ENCODE data around the gene KCNT1. TPM values are rescaled to one million over a fixed set of nuclear protein-coding genes. Genes with fewer than 3 reads are reported as not detected.
"Not testable (repeated sequence)": the region's sequence is repeated elsewhere in the genome, so short reads cannot be mapped to it uniquely, and the experiment has no call there.

The KCNT1 gene
- total RNA-seq, 1 experiment from 2014 or later, result not detected

DNA sequence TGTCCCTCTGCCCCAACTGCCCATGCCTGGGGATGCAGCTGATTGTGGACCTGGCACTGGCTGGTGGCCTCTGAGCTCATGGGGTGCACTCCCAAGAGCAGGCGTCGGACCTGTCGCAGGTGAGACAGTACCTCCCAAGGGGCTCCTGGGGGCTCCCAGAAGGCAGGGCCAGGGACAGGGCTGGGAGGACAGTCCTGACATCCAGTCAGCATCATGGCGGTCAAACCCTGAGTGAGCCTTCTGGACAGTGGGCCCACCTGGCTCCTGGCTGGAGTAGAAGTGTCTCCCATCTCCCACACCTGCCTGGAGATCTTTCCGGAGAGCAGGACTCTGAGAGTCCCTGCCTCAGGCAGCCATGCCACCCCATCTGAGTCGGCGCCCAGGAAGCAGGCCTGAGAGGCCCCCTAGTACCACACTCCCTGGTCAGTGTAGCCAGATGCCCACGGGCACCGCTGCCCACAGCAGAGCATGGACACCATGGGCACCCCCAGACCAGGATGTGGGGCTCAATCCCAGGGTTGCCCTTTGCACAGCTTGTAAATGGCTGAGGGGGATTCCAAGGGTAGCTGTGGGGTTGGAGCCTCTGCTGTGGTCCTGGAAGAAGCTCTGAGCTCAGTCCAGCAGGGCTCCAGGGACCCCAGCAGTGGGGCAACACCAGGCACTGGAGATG lies 32.2 kb upstream of the KCNT1 start:
- H3K27ac ChIP-seq (ENCODE audit: low read length), result no peak overlapping the region
- no peaks in the 10 kb centered on the region for H3K79me2 ChIP-seq (ENCODE audit: low read length)
- no peak overlapping the region for H3K4me3 ChIP-seq (ENCODE audit: low read length)
- H4K20me1 ChIP-seq (ENCODE audit: insufficient read depth, low read depth, low read length), result no peaks in the 10 kb centered on the region
- no peak overlapping the region for H3K4me2 ChIP-seq (ENCODE audit: low read depth, low read length, poor library complexity, severe bottlenecking)
- no peak overlapping the region for H2AFZ ChIP-seq (ENCODE audit: low read length)
- H3K27me3 ChIP-seq (ENCODE audit: low read length), result no peaks in the 10 kb centered on the region
- no peak overlapping the region for H3K9ac ChIP-seq (ENCODE audit: low read length)
- no peaks in the 10 kb centered on the region for H3K9me3 ChIP-seq (ENCODE audit: low read length)
- DNase-seq, result no peak
- no peaks in the 10 kb centered on the region for H3K36me3 ChIP-seq (ENCODE audit: insufficient read depth, low read length)
- no peaks in the 10 kb centered on the region for H3K4me1 ChIP-seq (ENCODE audit: low read length)
- no peaks in the 10 kb centered on the region for H3K9me2 ChIP-seq (replicated peaks; ENCODE audit: insufficient read depth, low read length)

- Histone ChIP-seq H3K27me3 (ENCODE audit: low read length) (no peaks in the 10 kb centered on the region), H3K9me2 (replicated peaks; ENCODE audit: insufficient read depth, low read length) (no peaks in the 10 kb centered on the region)
- no peak for DNase-seq
These were observed 31.0 kb upstream of the KCNT1 start for GRCh38 chr9:135670721-135671590.

DNA sequence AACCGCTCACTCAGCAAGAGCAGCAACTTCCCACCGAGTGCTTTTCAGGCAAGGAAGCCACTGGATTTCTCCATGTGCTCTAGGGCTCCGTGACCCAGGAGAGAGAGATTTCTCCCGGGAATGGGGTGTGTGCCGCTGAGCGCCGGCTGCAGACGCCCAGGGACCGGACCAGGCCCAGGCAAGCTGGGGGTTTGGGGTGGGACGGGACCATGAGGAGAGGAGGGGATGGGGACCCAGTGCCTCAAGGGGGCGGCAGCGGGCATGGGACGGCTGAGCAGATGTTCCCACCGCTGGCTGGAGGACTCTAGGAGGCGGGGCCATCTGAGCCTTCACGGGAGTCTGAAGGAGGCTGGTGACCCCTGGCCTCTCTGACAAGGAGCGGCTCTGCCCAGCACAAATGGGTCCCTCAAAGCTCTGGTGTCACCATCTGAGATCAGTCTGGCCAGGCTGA lies 30.4 kb upstream of the KCNT1 start:
- Histone ChIP-seq H3K9me2 (replicated peaks; ENCODE audit: insufficient read depth, low read length) (no peaks in the 10 kb centered on the region), H3K79me2 (ENCODE audit: low read length) (no peaks in the 10 kb centered on the region), H3K4me2 (ENCODE audit: low read depth, low read length, poor library complexity, severe bottlenecking) (no peak overlapping the region), H3K9me3 (ENCODE audit: low read length) (no peaks in the 10 kb centered on the region), H3K27ac (ENCODE audit: low read length) (no peak overlapping the region), H3K4me1 (ENCODE audit: low read length) (no peaks in the 10 kb centered on the region), H3K36me3 (ENCODE audit: insufficient read depth, low read length) (no peaks in the 10 kb centered on the region), H3K9ac (ENCODE audit: low read length) (no peak overlapping the region), H2AFZ (ENCODE audit: low read length) (no peak overlapping the region), H3K27me3 (ENCODE audit: low read length) (no peaks in the 10 kb centered on the region), H4K20me1 (ENCODE audit: insufficient read depth, low read depth, low read length) (no peaks in the 10 kb centered on the region), H3K4me3 (ENCODE audit: low read length) (no peak overlapping the region)
- peak; percentile 62 for DNase-seq

More at GRCh38 chr9:135670721-135671590, 31.0 kb upstream of the KCNT1 start:
- no peak overlapping the region for H3K4me2 ChIP-seq (ENCODE audit: low read depth, low read length, poor library complexity, severe bottlenecking)
- no peaks in the 10 kb centered on the region for H3K4me1 ChIP-seq (ENCODE audit: low read length)
- H2AFZ ChIP-seq (ENCODE audit: low read length), result no peak overlapping the region
- H3K79me2 ChIP-seq (ENCODE audit: low read length), result no peaks in the 10 kb centered on the region
- H3K4me3 ChIP-seq (ENCODE audit: low read length), result no peak overlapping the region
- H4K20me1 ChIP-seq (ENCODE audit: insufficient read depth, low read depth, low read length), result no peaks in the 10 kb centered on the region
- no peak overlapping the region for H3K27ac ChIP-seq (ENCODE audit: low read length)
- no peaks in the 10 kb centered on the region for H3K9me3 ChIP-seq (ENCODE audit: low read length)
- H3K9ac ChIP-seq (ENCODE audit: low read length), result no peak overlapping the region
- no peaks in the 10 kb centered on the region for H3K36me3 ChIP-seq (ENCODE audit: insufficient read depth, low read length)

DNA sequence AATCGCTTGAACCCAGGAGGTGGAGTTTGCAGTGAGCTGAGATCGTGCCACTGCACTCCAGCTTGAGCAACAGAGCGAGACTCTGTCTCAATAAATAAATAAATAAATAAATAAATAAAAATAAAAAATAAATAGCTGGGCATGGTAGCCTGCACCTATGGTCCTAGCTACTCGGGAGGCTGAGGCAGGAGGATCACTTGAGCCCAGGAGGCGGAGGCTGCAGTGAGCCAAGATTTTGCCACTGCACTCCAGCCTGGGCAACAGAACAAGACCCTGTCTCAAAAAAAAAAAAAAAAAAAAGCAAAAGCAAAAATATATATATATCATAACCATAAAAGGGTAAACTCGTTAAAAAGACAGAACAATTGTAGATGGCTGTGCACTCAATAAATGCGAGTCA lies 29.2 kb upstream of the KCNT1 start:
- not testable (repeated sequence) for DNase-seq

DNA sequence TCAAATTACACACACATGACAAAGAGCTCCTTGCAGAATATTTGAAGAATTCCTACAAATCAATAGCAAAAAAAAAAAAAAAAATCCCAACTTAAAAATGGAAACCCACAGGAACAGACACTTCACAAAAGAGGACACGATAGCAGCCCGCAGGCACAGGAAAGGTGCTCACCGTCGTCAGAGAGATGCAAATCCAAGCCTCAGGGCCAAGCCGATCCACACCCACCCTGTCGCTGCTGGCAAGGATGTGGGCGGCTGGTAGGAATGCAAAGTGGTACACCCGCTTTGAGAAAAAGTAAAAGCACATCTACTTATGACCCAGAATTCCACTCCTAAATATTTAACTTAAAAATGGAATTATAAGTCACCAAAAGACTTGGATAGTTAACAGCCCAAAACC lies 28.0 kb upstream of the KCNT1 start:
- Histone ChIP-seq H3K79me2 (ENCODE audit: low read length) (no peaks in the 10 kb centered on the region), H3K27ac (ENCODE audit: low read length) (no peak overlapping the region), H3K4me2 (ENCODE audit: low read depth, low read length, poor library complexity, severe bottlenecking) (no peak overlapping the region), H3K4me1 (ENCODE audit: low read length) (no peaks in the 10 kb centered on the region), H3K9me3 (ENCODE audit: low read length) (no peaks in the 10 kb centered on the region), H2AFZ (ENCODE audit: low read length) (no peak overlapping the region), H3K4me3 (ENCODE audit: low read length) (no peak overlapping the region), H4K20me1 (ENCODE audit: insufficient read depth, low read depth, low read length) (no peaks in the 10 kb centered on the region), H3K27me3 (ENCODE audit: low read length) (no peaks in the 10 kb centered on the region), H3K36me3 (ENCODE audit: insufficient read depth, low read length) (no peaks in the 10 kb centered on the region), H3K9me2 (replicated peaks; ENCODE audit: insufficient read depth, low read length) (no peaks in the 10 kb centered on the region), H3K9ac (ENCODE audit: low read length) (no peak overlapping the region)
- DNase-seq, result no peak

More for the DNA sequence above, 29.2 kb upstream of the KCNT1 start:
- not testable (repeated sequence) for H3K4me1 ChIP-seq (ENCODE audit: low read length); H3K9me2 ChIP-seq (replicated peaks; ENCODE audit: insufficient read depth, low read length); H3K9ac ChIP-seq (ENCODE audit: low read length); H3K4me3 ChIP-seq (ENCODE audit: low read length); H2AFZ ChIP-seq (ENCODE audit: low read length); H3K4me2 ChIP-seq (ENCODE audit: low read depth, low read length, poor library complexity, severe bottlenecking); H3K36me3 ChIP-seq (ENCODE audit: insufficient read depth, low read length); H4K20me1 ChIP-seq (ENCODE audit: insufficient read depth, low read depth, low read length); H3K27ac ChIP-seq (ENCODE audit: low read length); H3K27me3 ChIP-seq (ENCODE audit: low read length); H3K9me3 ChIP-seq (ENCODE audit: low read length); H3K79me2 ChIP-seq (ENCODE audit: low read length)

GRCh38 chr9:135674977-135675376 lies 27.0 kb upstream of the KCNT1 start:
- Histone ChIP-seq H2AFZ (ENCODE audit: low read length) (no peak overlapping the region), H3K4me3 (ENCODE audit: low read length) (no peak overlapping the region), H3K79me2 (ENCODE audit: low read length) (no peaks in the 10 kb centered on the region), H3K27me3 (ENCODE audit: low read length) (no peaks in the 10 kb centered on the region), H3K4me2 (ENCODE audit: low read depth, low read length, poor library complexity, severe bottlenecking) (no peak overlapping the region), H3K9me3 (ENCODE audit: low read length) (no peaks in the 10 kb centered on the region), H4K20me1 (ENCODE audit: insufficient read depth, low read depth, low read length) (no peaks in the 10 kb centered on the region), H3K4me1 (ENCODE audit: low read length) (no peaks in the 10 kb centered on the region), H3K27ac (ENCODE audit: low read length) (no peak overlapping the region), H3K36me3 (ENCODE audit: insufficient read depth, low read length) (no peaks in the 10 kb centered on the region), H3K9ac (ENCODE audit: low read length) (no peak overlapping the region), H3K9me2 (replicated peaks; ENCODE audit: insufficient read depth, low read length) (no peaks in the 10 kb centered on the region)
- no peak for DNase-seq

DNA sequence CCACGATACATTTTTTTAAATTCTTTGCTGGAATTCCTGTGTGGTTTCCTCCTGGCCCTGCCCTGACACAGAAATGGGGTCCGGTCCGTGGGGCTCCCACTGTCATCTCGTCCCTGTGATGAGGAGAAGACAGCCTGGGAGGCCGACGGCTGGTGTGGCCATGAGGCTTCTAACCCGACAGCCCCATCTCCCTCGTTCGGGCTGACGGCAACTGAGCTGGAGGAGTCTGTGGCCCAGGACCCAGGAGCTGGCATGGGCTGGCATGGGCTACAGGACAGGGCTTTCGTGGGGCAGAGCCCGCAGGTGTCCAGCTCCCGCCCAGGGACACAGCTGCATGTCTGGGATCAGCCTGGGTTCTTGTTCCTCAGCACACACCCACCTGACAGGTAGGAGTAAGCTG lies 25.1 kb upstream of the KCNT1 start:
- H3K79me2 ChIP-seq (ENCODE audit: low read length), result no peaks in the 10 kb centered on the region
- no peak overlapping the region for H2AFZ ChIP-seq (ENCODE audit: low read length)

GRCh38 chr9:135677641-135678168 lies 24.3 kb upstream of the KCNT1 start:
- Histone ChIP-seq H3K27ac (ENCODE audit: low read length) (no peak overlapping the region), H3K9ac (ENCODE audit: low read length) (no peak overlapping the region), H3K9me2 (replicated peaks; ENCODE audit: insufficient read depth, low read length) (no peaks in the 10 kb centered on the region), H3K4me1 (ENCODE audit: low read length) (no peaks in the 10 kb centered on the region), H3K4me3 (ENCODE audit: low read length) (no peak overlapping the region), H2AFZ (ENCODE audit: low read length) (no peak overlapping the region), H3K27me3 (ENCODE audit: low read length) (no peaks in the 10 kb centered on the region), H3K9me3 (ENCODE audit: low read length) (no peaks in the 10 kb centered on the region), H3K4me2 (ENCODE audit: low read depth, low read length, poor library complexity, severe bottlenecking) (no peak overlapping the region), H4K20me1 (ENCODE audit: insufficient read depth, low read depth, low read length) (no peaks in the 10 kb centered on the region), H3K79me2 (ENCODE audit: low read length) (no peaks in the 10 kb centered on the region), H3K36me3 (ENCODE audit: insufficient read depth, low read length) (no peaks in the 10 kb centered on the region)
- DNase-seq, result no peak

More for the DNA sequence above, 25.1 kb upstream of the KCNT1 start:
- Histone ChIP-seq H3K4me1 (ENCODE audit: low read length) (no peaks in the 10 kb centered on the region), H3K9ac (ENCODE audit: low read length) (no peak overlapping the region), H3K27me3 (ENCODE audit: low read length) (no peaks in the 10 kb centered on the region), H3K9me2 (replicated peaks; ENCODE audit: insufficient read depth, low read length) (no peaks in the 10 kb centered on the region), H3K27ac (ENCODE audit: low read length) (no peak overlapping the region), H4K20me1 (ENCODE audit: insufficient read depth, low read depth, low read length) (no peaks in the 10 kb centered on the region), H3K36me3 (ENCODE audit: insufficient read depth, low read length) (no peaks in the 10 kb centered on the region), H3K4me3 (ENCODE audit: low read length) (no peak overlapping the region), H3K9me3 (ENCODE audit: low read length) (no peaks in the 10 kb centered on the region), H3K4me2 (ENCODE audit: low read depth, low read length, poor library complexity, severe bottlenecking) (no peak overlapping the region)
- DNase-seq, result no peak

All from Karpas-422 (cell line).